HAP-1 (cell line): ENCODE results near the gene D2HGDH.
"Not testable (repeated sequence)": the region's sequence is repeated elsewhere in the genome, so short reads cannot be mapped to it uniquely, and the experiment has no call there.

Experiments used
- DNase-seq, 2 experiments: peaks; one replicate each; pipeline ENCODE4 v3.0.0-alpha.2; 2016 to 2020; ENCODE audit warnings: low spot score in 2 of 2
- H3K27me3 ChIP-seq: fragments of 250-450 bp; sonication (Bioruptor Pico); 2 replicates; pipeline ENCODE4 v1.5.1; 2020; ENCODE audit warnings: low read depth, mild to moderate bottlenecking, moderate library complexity
- H3K36me3 ChIP-seq: fragments of 250-450 bp; sonication (Bioruptor Pico); replicated peaks from 2 replicates; pipeline ENCODE4 v1.5.1; 2020; ENCODE audit warnings: mild to moderate bottlenecking
- H3K4me1 ChIP-seq: fragments of 250-450 bp; sonication (Bioruptor Pico); 2 replicates; pipeline ENCODE4 v1.5.1; 2020; ENCODE audit warnings: mild to moderate bottlenecking
- H3K4me3 ChIP-seq: fragments of 250-450 bp; sonication (Bioruptor Pico); 2 replicates; pipeline ENCODE4 v1.5.1; 2020; ENCODE audit warnings: mild to moderate bottlenecking, moderate library complexity
- H3K9me3 ChIP-seq: fragments of 250-450 bp; sonication (Bioruptor Pico); 2 replicates; pipeline ENCODE4 v1.5.1; 2020; ENCODE audit warnings: mild to moderate bottlenecking, moderate library complexity
- in situ Hi-C: fragments of 300-500 bp; cut with MboI; formaldehyde crosslinking; loops from 3 replicates; pipeline ENCODE4 v1.14.3; 2020; ENCODE audit warnings: low sequenced_read_pairs, inconsistent platforms, mixed read lengths

D2HGDH gene

GRCh38 chr2:241811952-241812729 lies 77.7 kb downstream of the D2HGDH start:
- Histone ChIP-seq H3K36me3 (no peaks in the 10 kb centered on the region), H3K27me3 (no peaks in the 10 kb centered on the region), H3K4me3 (no peak overlapping the region), H3K9me3 (no peaks in the 10 kb centered on the region), H3K4me1 (no peaks in the 10 kb centered on the region)
- in situ Hi-C loops, result no loop called here
- DNase-seq, result peak in 1 of 2 experiments; percentile 6

- H3K4me1 ChIP-seq, result no peaks in the 10 kb centered on the region
- no peak overlapping the region for H3K4me3 ChIP-seq
- in situ Hi-C loops, result no loop called here
- H3K36me3 ChIP-seq, result no peaks in the 10 kb centered on the region
- H3K9me3 ChIP-seq, result no peaks in the 10 kb centered on the region
- no peaks in the 10 kb centered on the region for H3K27me3 ChIP-seq
- DNase-seq, result peak in 1 of 2 experiments; percentile 8
Observed at GRCh38 chr2:241812730-241813643, 78.6 kb downstream of the D2HGDH start.

DNA sequence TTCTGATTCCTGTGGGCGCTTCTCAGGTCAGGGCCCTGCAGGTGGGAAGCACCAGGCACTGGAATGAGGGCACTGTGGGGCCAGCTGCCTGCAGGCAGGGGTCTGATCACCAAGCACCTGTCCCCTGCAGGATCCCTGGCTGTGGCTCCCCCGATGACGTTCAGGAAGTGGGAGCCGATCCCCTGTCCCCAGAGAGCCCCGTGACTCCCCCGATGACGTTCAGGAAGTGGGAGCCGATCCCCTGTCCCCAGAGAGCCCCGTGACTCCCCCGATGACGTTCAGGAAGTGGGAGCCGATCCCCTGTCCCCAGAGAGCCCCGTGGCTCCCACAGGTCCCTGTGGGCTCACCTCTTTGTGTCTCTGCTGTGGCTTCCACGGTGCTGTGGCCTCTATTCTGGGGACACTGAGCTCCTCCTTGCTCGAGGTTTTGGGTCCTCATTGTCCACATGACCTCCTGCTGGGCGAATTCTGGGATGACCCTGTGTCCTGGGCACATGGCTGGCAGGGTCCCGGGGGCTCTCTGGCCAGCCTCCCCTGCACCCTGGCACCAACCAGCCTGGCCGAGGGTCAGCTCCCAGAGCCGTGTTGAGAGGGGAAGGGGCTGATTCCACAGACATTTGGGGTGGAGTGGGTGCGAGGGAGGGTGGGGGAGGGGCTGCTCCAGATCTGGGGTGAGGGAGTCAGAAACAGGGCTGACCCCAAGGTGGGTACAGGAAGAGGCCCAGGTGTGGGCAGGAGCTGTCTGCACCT lies 79.4 kb downstream of the D2HGDH start:
- H3K4me1 ChIP-seq, result no peaks in the 10 kb centered on the region
- DNase-seq, result no peak
- no peaks in the 10 kb centered on the region for H3K9me3 ChIP-seq
- H3K36me3 ChIP-seq, result no peaks in the 10 kb centered on the region
- no peaks in the 10 kb centered on the region for H3K27me3 ChIP-seq
- in situ Hi-C loops, result no loop called here
- H3K4me3 ChIP-seq, result no peak overlapping the region

DNA sequence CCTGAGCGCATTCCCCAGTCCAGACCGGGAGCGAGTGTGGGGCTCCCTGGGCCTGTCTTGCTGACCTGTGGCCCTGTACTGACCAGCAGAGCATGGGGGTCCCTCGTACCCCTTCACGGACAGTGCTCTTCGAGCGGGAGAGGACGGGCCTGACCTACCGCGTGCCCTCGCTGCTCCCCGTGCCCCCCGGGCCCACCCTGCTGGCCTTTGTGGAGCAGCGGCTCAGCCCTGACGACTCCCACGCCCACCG lies 79.9 kb downstream of the D2HGDH start:
- no peak for DNase-seq
- Histone ChIP-seq H3K27me3 (no peaks in the 10 kb centered on the region), H3K9me3 (no peaks in the 10 kb centered on the region), H3K4me1 (no peaks in the 10 kb centered on the region), H3K4me3 (no peak overlapping the region), H3K36me3 (no peaks in the 10 kb centered on the region)
- in situ Hi-C loops, result no loop called here

DNA sequence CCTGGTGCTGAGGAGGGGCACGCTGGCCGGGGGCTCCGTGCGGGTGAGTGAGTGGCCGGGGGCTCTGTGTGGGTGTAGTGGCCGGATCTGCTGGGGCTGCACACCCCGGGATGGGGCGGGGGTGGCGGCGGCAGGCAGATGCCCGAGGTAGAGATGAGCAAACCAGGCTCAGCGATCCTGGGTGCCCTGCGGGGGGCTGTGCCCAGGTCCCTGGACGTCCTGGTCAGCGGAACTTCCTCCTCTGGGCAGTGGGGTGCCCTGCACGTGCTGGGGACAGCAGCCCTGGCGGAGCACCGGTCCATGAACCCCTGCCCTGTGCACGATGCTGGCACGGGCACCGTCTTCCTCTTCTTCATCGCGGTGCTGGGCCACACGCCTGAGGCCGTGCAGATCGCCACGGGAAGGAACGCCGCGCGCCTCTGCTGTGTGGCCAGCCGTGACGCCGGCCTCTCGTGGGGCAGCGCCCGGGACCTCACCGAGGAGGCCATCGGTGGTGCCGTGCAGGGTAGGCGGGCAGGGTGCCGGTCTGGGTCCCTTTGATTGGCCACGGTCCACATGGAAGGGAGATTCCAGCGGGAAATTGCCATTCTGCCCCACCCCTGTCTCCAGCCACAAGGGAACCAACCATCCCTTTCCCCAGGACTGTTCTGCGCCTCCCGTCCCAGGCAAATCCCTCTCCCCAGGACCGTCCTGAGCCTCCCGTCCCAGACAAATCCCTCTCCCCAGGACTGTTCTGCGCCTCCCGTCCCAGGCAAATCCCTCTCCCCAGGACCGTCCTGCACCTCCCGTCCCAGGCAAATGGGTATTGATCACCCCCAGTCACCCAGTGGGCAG lies 80.4 kb downstream of the D2HGDH start:
- Histone ChIP-seq H3K36me3 (no peaks in the 10 kb centered on the region), H3K4me1 (no peaks in the 10 kb centered on the region), H3K4me3 (no peak overlapping the region), H3K9me3 (no peaks in the 10 kb centered on the region), H3K27me3 (no peaks in the 10 kb centered on the region)
- peak in 1 of 2 experiments; percentile 7 for DNase-seq
- in situ Hi-C loops, result no loop called here

DNA sequence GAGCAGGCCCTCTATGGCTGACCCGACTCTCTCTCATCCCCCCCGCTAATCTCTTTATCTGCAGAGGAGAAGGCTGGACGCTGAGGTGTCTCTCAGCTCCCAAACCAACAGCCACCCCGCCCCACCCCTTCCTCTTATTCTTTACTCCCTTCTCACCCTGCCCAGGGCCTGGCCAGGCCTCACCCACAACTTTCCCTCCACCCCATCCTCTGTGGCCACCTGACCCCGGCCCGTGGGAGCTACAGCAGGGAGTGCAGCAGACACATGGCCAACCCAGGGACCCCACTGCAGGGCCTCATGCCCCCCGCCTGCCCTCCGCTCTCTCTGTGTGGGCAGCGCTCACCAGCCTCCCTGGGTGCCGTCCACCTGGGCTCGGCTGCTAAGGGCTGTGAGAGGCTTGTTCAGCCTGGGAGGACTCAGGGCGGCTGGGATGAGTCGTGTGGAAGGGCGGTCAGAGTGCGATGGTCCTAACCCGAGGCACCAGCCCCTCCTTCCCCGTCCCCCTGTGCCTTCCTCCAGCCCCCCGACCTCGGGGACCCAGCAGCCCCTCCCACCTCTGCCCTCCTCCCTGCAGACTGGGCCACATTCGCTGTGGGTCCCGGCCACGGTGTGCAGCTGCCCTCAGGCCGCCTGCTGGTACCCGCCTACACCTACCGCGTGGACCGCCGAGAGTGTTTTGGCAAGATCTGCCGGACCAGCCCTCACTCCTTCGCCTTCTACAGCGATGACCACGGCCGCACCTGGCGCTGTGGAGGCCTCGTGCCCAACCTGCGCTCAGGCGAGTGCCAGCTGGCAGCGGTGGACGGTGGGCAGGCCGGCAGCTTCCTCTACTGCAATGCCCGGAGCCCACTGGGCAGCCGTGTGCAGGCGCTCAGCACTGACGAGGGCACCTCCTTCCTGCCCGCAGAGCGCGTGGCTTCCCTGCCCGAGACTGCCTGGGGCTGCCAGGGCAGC lies 81.3 kb downstream of the D2HGDH start:
- H3K9me3 ChIP-seq, result no peaks in the 10 kb centered on the region
- H3K27me3 ChIP-seq, result no peaks in the 10 kb centered on the region
- H3K36me3 ChIP-seq, result no peaks in the 10 kb centered on the region
- no peaks in the 10 kb centered on the region for H3K4me1 ChIP-seq
- DNase-seq, result no peak
- in situ Hi-C loops, result no loop called here
- no peak overlapping the region for H3K4me3 ChIP-seq

- Histone ChIP-seq H3K9me3 (no peaks in the 10 kb centered on the region), H3K4me1 (no peaks in the 10 kb centered on the region), H3K36me3 (no peaks in the 10 kb centered on the region), H3K4me3 (no peak overlapping the region), H3K27me3 (no peaks in the 10 kb centered on the region)
- DNase-seq, result no peak
- in situ Hi-C loops, result no loop called here
Observed at GRCh38 chr2:241816431-241817121, 82.1 kb downstream of the D2HGDH start.

DNA sequence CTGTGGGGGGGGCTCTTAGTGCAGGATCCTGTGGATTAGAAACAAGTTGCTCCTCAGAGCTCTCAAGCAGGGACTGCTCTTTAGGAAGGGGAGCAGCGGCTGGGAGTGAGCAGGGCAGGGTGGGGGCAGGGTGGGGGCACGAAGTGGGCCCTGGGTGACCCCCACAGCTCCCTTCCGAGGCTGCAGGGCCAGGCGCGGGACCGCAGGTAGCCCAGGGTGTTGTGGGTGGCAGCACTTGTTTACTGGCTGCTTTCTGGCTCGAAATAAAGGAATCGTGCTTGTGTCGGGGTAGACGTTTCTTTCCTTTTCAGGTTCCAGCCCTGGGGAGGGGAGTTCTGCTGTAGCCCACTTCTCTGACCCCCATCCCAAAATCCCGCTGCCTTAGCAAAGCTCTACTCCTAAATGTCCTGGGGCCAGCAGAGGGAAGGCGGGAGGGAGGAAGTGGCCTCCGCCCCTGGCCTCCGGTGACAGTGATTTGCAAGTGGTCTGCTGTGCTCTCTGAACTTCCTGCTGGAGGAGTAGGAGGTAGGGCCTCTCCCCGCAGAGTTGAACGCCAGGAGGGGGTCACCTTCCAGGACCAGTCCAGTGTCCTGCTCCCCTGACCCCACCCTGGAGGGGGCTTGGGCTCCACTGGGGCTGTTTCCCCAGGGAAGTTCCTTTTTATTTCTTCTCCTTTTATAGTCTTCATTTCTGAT lies 82.8 kb downstream of the D2HGDH start:
- H3K4me3 ChIP-seq, result no peak overlapping the region
- H3K4me1 ChIP-seq, result no peaks in the 10 kb centered on the region
- peak in 1 of 2 experiments; percentile 7 for DNase-seq
- H3K36me3 ChIP-seq, result no peaks in the 10 kb centered on the region
- in situ Hi-C loops, result no loop called here
- H3K9me3 ChIP-seq, result no peaks in the 10 kb centered on the region
- no peaks in the 10 kb centered on the region for H3K27me3 ChIP-seq

DNA sequence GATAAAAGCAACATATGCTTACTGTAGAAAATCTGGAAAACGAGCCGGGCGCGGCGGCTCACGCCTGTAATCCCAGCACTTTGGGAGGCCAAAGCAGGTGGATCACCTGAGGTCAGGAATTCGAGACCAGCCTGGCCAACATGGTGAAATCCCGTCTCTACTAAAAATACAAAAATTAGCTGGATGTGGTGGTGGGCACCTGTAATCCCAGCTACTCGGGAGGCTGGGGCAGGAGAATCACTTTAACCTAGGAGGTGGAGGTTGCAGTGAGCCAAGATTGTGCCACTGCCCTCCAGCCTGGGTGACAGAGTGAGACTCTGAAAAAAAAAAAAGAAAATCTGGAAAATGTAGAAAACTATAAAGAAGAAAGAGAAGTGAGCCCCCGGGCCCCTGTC lies 83.4 kb downstream of the D2HGDH start:
- H3K9me3 ChIP-seq, in situ Hi-C loops, H3K36me3 ChIP-seq, H3K4me1 ChIP-seq, DNase-seq, H3K27me3 ChIP-seq, H3K4me3 ChIP-seq: not testable (repeated sequence)
